Stimulated activated naive CD8-positive, alpha-beta T cell treated with anti-CD3 and anti-CD28 coated beads, Interleukin-15, Interleukin-2, amounts not matched to agents 100 ng/mL and 50 ng/mL, for 24 hours (primary cell): ENCODE data around the gene HDAC5.
A peak's percentile ranks its signal among the peaks of the same experiment; 100 is the strongest.
"Not testable (repeated sequence)": the region's sequence is repeated elsewhere in the genome, so short reads cannot be mapped to it uniquely, and the experiment has no call there.

ENCODE experiments used
- H3K27ac Mint-ChIP-seq: one replicate; pipeline ENCODE4 v1.8.0; 2021; ENCODE audit warnings: mild to moderate bottlenecking, mixed read lengths
- H3K27me3 Mint-ChIP-seq: one replicate; pipeline ENCODE4 v1.8.0; 2021; ENCODE audit warnings: mixed read lengths
- H3K36me3 Mint-ChIP-seq: one replicate; pipeline ENCODE4 v1.8.0; 2021; ENCODE audit warnings: low read depth, mixed read lengths
- H3K4me1 Mint-ChIP-seq: one replicate; pipeline ENCODE4 v1.8.0; 2021; ENCODE audit warnings: low read depth, mixed read lengths
- H3K4me3 Mint-ChIP-seq: one replicate; pipeline ENCODE4 v1.8.0; 2021; ENCODE audit warnings: mild to moderate bottlenecking, mixed read lengths
- H3K9me3 Mint-ChIP-seq: one replicate; pipeline ENCODE4 v1.8.0; 2021; ENCODE audit warnings: mixed read lengths

Gene HDAC5

GRCh38 chr17:44059101-44059892 lies 64.1 kb downstream of the HDAC5 start:
- peaks cover 57% of the 10 kb centered on the region for H3K36me3 Mint-ChIP-seq
- no peak overlapping the region for H3K27ac Mint-ChIP-seq
- no peaks in the 10 kb centered on the region for H3K9me3 Mint-ChIP-seq
- peaks cover 36% of the 10 kb centered on the region for H3K4me1 Mint-ChIP-seq
- no peaks in the 10 kb centered on the region for H3K27me3 Mint-ChIP-seq
- no peak overlapping the region for H3K4me3 Mint-ChIP-seq

GRCh38 chr17:44053125-44053872 lies 70.1 kb downstream of the HDAC5 start:
- no peaks in the 10 kb centered on the region for H3K27me3 Mint-ChIP-seq
- no peak overlapping the region for H3K27ac Mint-ChIP-seq
- peaks cover 32% of the 10 kb centered on the region for H3K36me3 Mint-ChIP-seq
- H3K4me3 Mint-ChIP-seq = no peak overlapping the region
- H3K4me1 Mint-ChIP-seq = peaks cover 6% of the 10 kb centered on the region
- H3K9me3 Mint-ChIP-seq = no peaks in the 10 kb centered on the region

GRCh38 chr17:44049294-44050060 lies 74.0 kb downstream of the HDAC5 start:
- Mint-ChIP-seq H3K4me1 (peaks cover 2% of the 10 kb centered on the region), H3K36me3 (peaks cover 44% of the 10 kb centered on the region), H3K27me3 (no peaks in the 10 kb centered on the region), H3K4me3 (no peak overlapping the region), H3K27ac (no peak overlapping the region), H3K9me3 (no peaks in the 10 kb centered on the region)

GRCh38 chr17:44046893-44047292 lies 76.5 kb downstream of the HDAC5 start:
- not testable (repeated sequence) for H3K9me3 Mint-ChIP-seq, H3K27me3 Mint-ChIP-seq, H3K4me3 Mint-ChIP-seq, H3K4me1 Mint-ChIP-seq, H3K27ac Mint-ChIP-seq
- peaks cover 40% of the 10 kb centered on the region for H3K36me3 Mint-ChIP-seq

- H3K27me3 Mint-ChIP-seq = no peaks in the 10 kb centered on the region
- H3K9me3 Mint-ChIP-seq = no peaks in the 10 kb centered on the region
- no peak overlapping the region for H3K4me3 Mint-ChIP-seq
- H3K27ac Mint-ChIP-seq = no peak overlapping the region
- peaks cover 50% of the 10 kb centered on the region for H3K36me3 Mint-ChIP-seq
- peaks cover 11% of the 10 kb centered on the region for H3K4me1 Mint-ChIP-seq
Measured at GRCh38 chr17:44045486-44045885, 78.0 kb downstream of the HDAC5 start.

- H3K4me1 Mint-ChIP-seq = peaks cover 11% of the 10 kb centered on the region
- no peak overlapping the region for H3K27ac Mint-ChIP-seq
Measured at GRCh38 chr17:44044071-44044470, 79.4 kb downstream of the HDAC5 start.

GRCh38 chr17:44043272-44043696 lies 80.2 kb downstream of the HDAC5 start:
- H3K36me3 Mint-ChIP-seq = peaks cover 54% of the 10 kb centered on the region
- H3K27ac Mint-ChIP-seq = no peak overlapping the region
- peaks cover 11% of the 10 kb centered on the region for H3K4me1 Mint-ChIP-seq
- H3K27me3 Mint-ChIP-seq = no peaks in the 10 kb centered on the region
- H3K4me3 Mint-ChIP-seq = no peak overlapping the region
- no peaks in the 10 kb centered on the region for H3K9me3 Mint-ChIP-seq

More at GRCh38 chr17:44044071-44044470, 79.4 kb downstream of the HDAC5 start:
- Mint-ChIP-seq H3K9me3 (no peaks in the 10 kb centered on the region), H3K36me3 (peaks cover 54% of the 10 kb centered on the region), H3K27me3 (no peaks in the 10 kb centered on the region), H3K4me3 (no peak overlapping the region)

- Mint-ChIP-seq H3K27me3 (no peaks in the 10 kb centered on the region), H3K36me3 (peaks cover 63% of the 10 kb centered on the region), H3K9me3 (no peaks in the 10 kb centered on the region), H3K4me1 (peaks cover 11% of the 10 kb centered on the region), H3K27ac (no peak overlapping the region), H3K4me3 (no peak overlapping the region)
Measured at GRCh38 chr17:44039829-44040635, 83.4 kb downstream of the HDAC5 start.

- Mint-ChIP-seq H3K36me3 (peaks cover 61% of the 10 kb centered on the region), H3K4me1 (peaks cover 14% of the 10 kb centered on the region), H3K4me3 (no peak overlapping the region), H3K9me3 (no peaks in the 10 kb centered on the region), H3K27ac (no peak overlapping the region), H3K27me3 (no peaks in the 10 kb centered on the region)
Measured at GRCh38 chr17:44038604-44039011, 84.8 kb downstream of the HDAC5 start.

- no peaks in the 10 kb centered on the region for H3K27me3 Mint-ChIP-seq
- no peak overlapping the region for H3K4me3 Mint-ChIP-seq
- no peaks in the 10 kb centered on the region for H3K9me3 Mint-ChIP-seq
- H3K4me1 Mint-ChIP-seq = peaks cover 10% of the 10 kb centered on the region
- H3K36me3 Mint-ChIP-seq = peaks cover 62% of the 10 kb centered on the region
- H3K27ac Mint-ChIP-seq = no peak overlapping the region
Measured at GRCh38 chr17:44037471-44037870, 86.0 kb downstream of the HDAC5 start.

- H3K4me3 Mint-ChIP-seq, H3K27ac Mint-ChIP-seq, H3K27me3 Mint-ChIP-seq, H3K9me3 Mint-ChIP-seq, H3K4me1 Mint-ChIP-seq: not testable (repeated sequence)
- peaks cover 63% of the 10 kb centered on the region for H3K36me3 Mint-ChIP-seq
Measured at GRCh38 chr17:44034688-44035087, 88.8 kb downstream of the HDAC5 start.

- Mint-ChIP-seq H3K4me1 (peaks cover 8% of the 10 kb centered on the region), H3K4me3 (no peak overlapping the region), H3K27ac (peak overlapping the region; percentile 30), H3K9me3 (no peaks in the 10 kb centered on the region), H3K27me3 (no peaks in the 10 kb centered on the region), H3K36me3 (peaks cover 60% of the 10 kb centered on the region)
Measured at GRCh38 chr17:44033861-44034408, 89.5 kb downstream of the HDAC5 start.

- no peaks in the 10 kb centered on the region for H3K27me3 Mint-ChIP-seq
- no peaks in the 10 kb centered on the region for H3K9me3 Mint-ChIP-seq
- H3K36me3 Mint-ChIP-seq = peaks cover 33% of the 10 kb centered on the region
- H3K4me1 Mint-ChIP-seq = peaks cover 8% of the 10 kb centered on the region
- H3K27ac Mint-ChIP-seq = no peak overlapping the region
- H3K4me3 Mint-ChIP-seq = no peak overlapping the region
Measured at GRCh38 chr17:44030482-44030881, 93.0 kb downstream of the HDAC5 start.

GRCh38 chr17:44029736-44030135 lies 93.7 kb downstream of the HDAC5 start:
- Mint-ChIP-seq H3K4me1 (peaks cover 8% of the 10 kb centered on the region), H3K9me3 (no peaks in the 10 kb centered on the region), H3K27me3 (no peaks in the 10 kb centered on the region), H3K4me3 (no peak overlapping the region), H3K27ac (peak overlapping the region; percentile 37), H3K36me3 (peaks cover 33% of the 10 kb centered on the region)
